Gastroesophageal sphincter (tissue), 3 donors: Measurements from ENCODE around the gene MBOAT1.

Experiments used
- CTCF ChIP-seq, 4 experiments: fragments of 200-600 bp in 2 of 4; fragments of 450-650 bp in 2 of 4; sonication (generic) in 1 of 4; IDR thresholded peaks; one replicate each; pipeline ENCODE4 v1.5.1; 2017 to 2019; ENCODE audit warnings: antibody characterized with exemption in 4 of 4, mild to moderate bottlenecking in 2 of 4, moderate library complexity in 2 of 4
- EP300 ChIP-seq: sonication (generic); formaldehyde crosslinking; IDR thresholded peaks from one replicate; pipeline ENCODE4 v1.6.1; 2017; ENCODE audit warnings: antibody characterized with exemption, mild to moderate bottlenecking
- POLR2A ChIP-seq, 2 donors: fragments of 450-650 bp; IDR thresholded peaks; one replicate each; pipeline ENCODE4 v1.6.1; 2017; ENCODE audit warnings: antibody characterized with exemption in 2 of 2, mild to moderate bottlenecking in 2 of 2, moderate library complexity in 1 of 2
- POLR2AphosphoS5 ChIP-seq: sonication (generic); formaldehyde crosslinking; IDR thresholded peaks from one replicate; pipeline ENCODE4 v1.6.1; 2017; ENCODE audit warnings: antibody characterized with exemption

- TF ChIP-seq POLR2A (IDR thresholded peaks at IDR 0.05): no peak
- TF ChIP-seq CTCF (IDR thresholded peaks at IDR 0.05): no peak
- no peak for TF ChIP-seq POLR2AphosphoS5
- no peak for TF ChIP-seq EP300
These were observed 3.0 kb upstream of the MBOAT1 start for GRCh38 chr6:20215310-20215709.
